ENCODE measurements around the gene FAM89B. TPM values are rescaled to one million over a fixed set of nuclear protein-coding genes. Genes with fewer than 3 reads are reported as not detected.

The FAM89B gene
- total RNA-seq, 2 donors from 2014 or later: 41.2 to 44.4 TPM

DNA sequence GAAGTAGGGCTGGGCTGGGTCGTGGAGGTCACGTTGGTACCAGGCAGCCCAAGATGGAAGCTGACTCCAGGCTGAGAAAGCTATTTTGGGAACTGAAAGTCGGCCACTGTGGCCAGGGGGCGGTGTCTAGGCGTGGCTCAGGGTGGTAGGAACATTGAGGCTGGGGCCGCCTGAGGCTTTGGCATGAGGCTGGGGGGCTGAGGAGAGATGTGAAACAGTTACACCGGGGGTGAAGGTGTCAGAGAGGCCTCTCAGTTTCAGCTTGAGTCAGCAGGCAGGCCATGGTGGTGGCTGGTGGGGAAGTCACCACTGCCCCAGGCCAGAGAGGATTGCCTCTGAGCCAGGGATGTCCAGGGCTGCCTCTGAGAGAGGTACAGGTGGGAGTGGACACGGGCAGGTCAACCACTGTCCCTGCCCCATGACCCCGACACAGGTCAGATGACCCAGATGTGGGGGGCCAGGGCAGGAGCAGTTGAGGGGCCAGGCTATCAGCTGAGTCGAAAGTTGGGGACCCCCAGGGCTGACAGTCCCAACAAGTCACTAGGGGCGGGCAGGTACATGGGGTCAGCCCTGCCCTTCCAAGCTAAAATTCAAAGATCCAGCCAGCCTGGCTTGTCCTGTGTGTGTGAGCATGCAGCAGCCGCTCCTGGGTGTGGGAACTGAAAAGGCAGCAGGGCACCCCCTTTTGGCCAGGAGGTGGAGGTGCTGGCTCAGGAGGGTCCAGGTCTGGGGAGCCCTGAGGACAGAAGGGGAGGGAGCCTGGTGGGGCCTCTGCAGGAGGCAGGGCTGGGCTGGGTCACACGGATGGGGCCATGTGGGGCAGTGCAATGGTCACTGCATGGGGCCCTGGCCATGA lies 16.1 kb downstream of the FAM89B start:
- H3K9me3 ChIP-seq (ENCODE audit: control insufficient read depth, low read length, poor library complexity, severe bottlenecking): no peaks in the 10 kb centered on the region
- peak; percentile 90 for ATAC-seq
- peaks cover under 1% of the 10 kb centered on the region for H3K36me3 Mint-ChIP-seq (ENCODE audit: low read depth)
- peak overlapping the region; percentile 87 for H3K27ac Mint-ChIP-seq
- peak overlapping the region; percentile 70 for H3K4me3 Mint-ChIP-seq
- peaks cover 23% of the 10 kb centered on the region for H3K4me1 Mint-ChIP-seq
- DNase-seq: peak; percentile 54 to 68 (median 66)
- H3K27me3 Mint-ChIP-seq: no peaks in the 10 kb centered on the region

DNA sequence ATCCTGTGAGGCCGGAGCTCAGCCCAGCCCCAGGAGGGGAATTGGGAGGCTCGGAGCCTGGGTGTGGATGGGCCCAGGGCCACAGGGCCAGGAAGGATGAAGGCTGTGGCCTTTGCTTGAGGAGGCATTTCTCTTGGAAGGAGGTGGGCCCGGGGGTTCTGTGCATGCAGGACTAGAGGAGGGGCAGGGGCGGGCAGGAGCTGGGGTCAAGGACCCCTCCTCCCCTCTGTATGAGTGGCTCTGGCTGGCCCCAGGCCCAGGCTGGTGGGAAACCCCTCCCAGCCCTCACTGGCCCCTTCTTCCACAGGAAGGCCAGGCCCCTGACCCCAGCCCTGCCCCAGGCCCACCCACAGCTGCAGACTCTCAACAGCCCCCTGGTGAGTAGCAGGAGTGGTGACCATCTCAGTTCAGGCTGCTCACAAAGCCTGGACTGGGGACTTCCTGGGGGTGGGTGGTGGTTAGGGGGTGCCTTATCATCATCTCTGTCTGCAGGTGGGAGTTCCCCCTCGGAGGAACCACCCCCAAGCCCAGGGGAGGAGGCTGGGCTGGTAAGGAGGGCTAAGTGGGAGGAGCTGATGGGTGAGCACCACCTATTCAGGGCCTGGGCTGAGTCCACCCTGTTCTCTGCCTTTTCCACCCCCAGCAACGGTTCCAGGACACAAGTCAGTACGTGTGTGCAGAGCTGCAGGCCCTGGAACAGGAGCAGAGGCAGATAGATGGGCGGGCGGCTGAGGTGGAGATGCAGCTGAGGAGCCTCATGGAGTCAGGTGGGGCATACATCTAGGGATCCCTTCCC lies 17.3 kb downstream of the FAM89B start:
- H3K27me3 Mint-ChIP-seq: no peaks in the 10 kb centered on the region
- ATAC-seq (peak; percentile 57), DNase-seq (no peak)
- no peak overlapping the region for H3K27ac Mint-ChIP-seq
- H3K9me3 ChIP-seq (ENCODE audit: control insufficient read depth, low read length, poor library complexity, severe bottlenecking): no peaks in the 10 kb centered on the region
- peaks cover 21% of the 10 kb centered on the region for H3K4me1 Mint-ChIP-seq
- no peaks in the 10 kb centered on the region for H3K36me3 Mint-ChIP-seq (ENCODE audit: low read depth)
- no peak overlapping the region for H3K4me3 Mint-ChIP-seq

DNA sequence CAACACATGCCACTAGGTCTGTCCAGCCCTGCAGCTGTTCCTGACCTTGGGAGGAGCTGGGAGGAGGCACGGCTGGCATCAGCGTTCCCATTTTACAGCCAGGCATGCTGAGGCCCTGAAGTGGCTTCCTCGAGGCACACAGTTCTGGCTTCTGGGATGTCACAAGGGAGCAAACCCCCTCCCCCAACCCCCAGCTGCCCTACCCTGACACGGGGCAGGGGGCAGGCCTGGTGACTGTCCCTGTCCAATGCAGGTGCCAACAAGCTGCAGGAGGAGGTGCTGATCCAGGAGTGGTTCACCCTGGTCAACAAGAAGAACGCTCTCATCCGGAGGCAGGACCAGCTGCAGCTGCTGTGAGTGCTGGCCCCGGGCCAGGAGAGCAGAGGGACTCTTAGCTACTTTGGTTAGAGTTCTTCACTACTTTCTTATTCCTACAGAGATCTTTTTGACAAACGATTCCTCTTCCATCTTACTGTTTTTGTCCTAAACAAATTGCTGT lies 18.0 kb downstream of the FAM89B start:
- no peaks in the 10 kb centered on the region for H3K36me3 Mint-ChIP-seq (ENCODE audit: low read depth)
- no peak overlapping the region for H3K4me3 Mint-ChIP-seq
- H3K27ac Mint-ChIP-seq: no peak overlapping the region
- H3K27me3 Mint-ChIP-seq: no peaks in the 10 kb centered on the region
- peaks cover 27% of the 10 kb centered on the region for H3K4me1 Mint-ChIP-seq
- no peaks in the 10 kb centered on the region for H3K9me3 ChIP-seq (ENCODE audit: control insufficient read depth, low read length, poor library complexity, severe bottlenecking)
- DNase-seq (no peak), ATAC-seq (no peak)

- DNase-seq (no peak), ATAC-seq (no peak)
- H3K36me3 Mint-ChIP-seq (ENCODE audit: low read depth): no peaks in the 10 kb centered on the region
- H3K4me1 Mint-ChIP-seq: peaks cover 26% of the 10 kb centered on the region
- no peak overlapping the region for H3K4me3 Mint-ChIP-seq
- no peaks in the 10 kb centered on the region for H3K9me3 ChIP-seq (ENCODE audit: control insufficient read depth, low read length, poor library complexity, severe bottlenecking)
- no peak overlapping the region for H3K27ac Mint-ChIP-seq
- no peaks in the 10 kb centered on the region for H3K27me3 Mint-ChIP-seq
Observed at GRCh38 chr11:65591939-65592857, 19.9 kb downstream of the FAM89B start.

DNA sequence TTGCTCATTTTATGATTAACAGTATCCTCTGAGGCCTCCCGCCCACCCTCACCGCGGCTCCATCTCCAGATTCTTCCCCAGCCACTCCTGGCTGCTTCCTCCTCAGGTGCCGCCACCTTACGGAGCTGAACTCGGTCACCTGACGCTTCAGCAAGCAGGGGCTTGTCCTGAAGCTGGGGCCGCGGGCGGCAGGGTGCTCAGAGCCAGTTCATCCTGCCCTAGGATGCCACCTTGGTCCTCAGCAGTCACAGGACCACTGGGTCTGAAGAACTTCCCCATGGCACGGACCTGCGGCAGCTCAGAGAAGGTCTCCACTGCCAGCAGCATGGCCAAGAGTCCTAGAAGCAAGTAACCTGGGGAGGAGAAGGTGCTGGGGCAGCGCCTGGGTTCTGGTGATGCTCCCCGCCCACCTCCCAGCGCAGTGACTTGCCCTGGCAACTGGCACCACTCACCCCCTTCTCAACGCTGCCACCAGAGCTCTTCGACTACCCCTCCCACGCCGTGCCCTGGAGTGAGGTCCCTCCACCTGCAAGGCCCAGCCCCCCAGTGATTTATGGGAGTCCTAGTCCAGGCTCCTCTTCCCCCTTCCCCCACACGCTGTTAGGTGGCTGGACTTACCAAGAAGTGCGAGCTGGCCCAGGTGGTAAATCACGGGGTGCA lies 20.6 kb downstream of the FAM89B start:
- H3K27me3 Mint-ChIP-seq: no peaks in the 10 kb centered on the region
- no peak overlapping the region for H3K4me3 Mint-ChIP-seq
- H3K27ac Mint-ChIP-seq: no peak overlapping the region
- no peak for ATAC-seq
- no peaks in the 10 kb centered on the region for H3K36me3 Mint-ChIP-seq (ENCODE audit: low read depth)
- H3K4me1 Mint-ChIP-seq: peaks cover 21% of the 10 kb centered on the region
- H3K9me3 ChIP-seq (ENCODE audit: control insufficient read depth, low read length, poor library complexity, severe bottlenecking): no peaks in the 10 kb centered on the region
- DNase-seq: no peak

DNA sequence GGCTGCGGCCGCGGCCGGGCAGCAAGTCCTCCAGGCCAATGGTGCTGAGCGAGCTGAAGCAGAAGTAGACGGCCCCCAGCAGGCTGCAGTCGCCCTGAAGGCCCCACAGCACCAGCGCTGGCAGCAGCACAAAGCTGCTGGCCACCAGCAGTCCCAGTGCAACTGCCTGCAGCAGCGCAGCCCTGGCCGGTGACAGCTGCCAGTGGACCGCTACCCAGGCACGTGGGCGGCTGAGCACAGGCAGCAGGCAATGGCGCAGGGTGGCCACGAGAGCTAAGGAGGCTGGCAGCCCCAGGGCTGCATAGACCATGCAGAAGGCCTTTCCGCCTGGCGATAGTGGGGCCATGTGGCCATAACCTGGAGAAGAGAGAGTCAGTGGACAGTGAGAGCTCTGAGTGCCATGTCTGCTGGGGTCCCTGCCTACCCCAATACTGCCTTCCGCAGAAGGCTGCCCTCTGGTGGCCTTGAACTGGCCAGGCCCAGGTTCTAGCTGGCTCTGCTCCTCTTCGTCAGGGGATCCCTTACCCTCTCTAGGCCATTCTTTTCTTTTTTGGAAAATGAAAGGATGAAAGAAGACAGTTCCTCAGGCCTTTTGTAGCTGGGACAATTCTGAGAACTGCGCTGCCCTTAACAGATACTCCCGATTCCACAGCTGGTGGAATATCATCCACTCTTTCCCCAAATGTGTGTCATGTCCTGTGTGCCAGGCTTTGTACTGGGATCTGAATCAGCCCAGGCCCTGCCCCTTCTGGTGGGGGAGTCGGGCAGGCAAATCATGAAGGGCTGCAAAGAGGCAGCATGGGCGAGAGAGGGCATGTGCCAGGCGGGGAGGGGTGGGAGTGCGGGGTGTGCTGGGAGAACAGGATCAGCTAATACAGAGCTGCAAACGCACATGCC lies 21.4 kb downstream of the FAM89B start:
- DNase-seq (no peak), ATAC-seq (peak; percentile 46)
- no peak overlapping the region for H3K4me3 Mint-ChIP-seq
- peaks cover 14% of the 10 kb centered on the region for H3K4me1 Mint-ChIP-seq
- H3K27ac Mint-ChIP-seq: peak overlapping the region; percentile 6
- no peaks in the 10 kb centered on the region for H3K27me3 Mint-ChIP-seq
- no peaks in the 10 kb centered on the region for H3K36me3 Mint-ChIP-seq (ENCODE audit: low read depth)
- H3K9me3 ChIP-seq (ENCODE audit: control insufficient read depth, low read length, poor library complexity, severe bottlenecking): no peaks in the 10 kb centered on the region

DNA sequence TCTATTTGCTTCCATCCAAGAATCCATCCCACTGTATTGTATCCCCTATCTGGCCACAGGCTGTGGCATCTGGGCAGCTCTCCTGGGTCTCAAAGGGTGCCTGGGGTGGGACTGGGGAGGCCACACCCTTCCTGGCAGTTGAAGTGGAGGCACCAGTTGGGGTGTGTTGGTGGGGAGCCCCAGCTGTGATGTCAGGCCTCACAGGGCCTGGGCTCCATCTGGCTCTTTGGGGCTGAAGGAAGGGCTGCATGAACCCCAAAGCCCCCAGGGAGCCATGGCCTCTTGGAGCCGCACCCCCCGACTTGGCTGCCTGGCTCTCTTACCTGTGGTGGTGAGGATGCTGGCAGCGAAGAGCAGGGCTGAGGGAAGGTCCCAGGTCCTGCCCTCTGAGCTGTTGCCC lies 22.8 kb downstream of the FAM89B start:
- peaks cover 10% of the 10 kb centered on the region for H3K4me1 Mint-ChIP-seq
- no peaks in the 10 kb centered on the region for H3K9me3 ChIP-seq (ENCODE audit: control insufficient read depth, low read length, poor library complexity, severe bottlenecking)
- no peaks in the 10 kb centered on the region for H3K36me3 Mint-ChIP-seq (ENCODE audit: low read depth)
- ATAC-seq (peak; percentile 31), DNase-seq (no peak)
- no peak overlapping the region for H3K4me3 Mint-ChIP-seq
- no peaks in the 10 kb centered on the region for H3K27me3 Mint-ChIP-seq
- H3K27ac Mint-ChIP-seq: peak overlapping the region; percentile 86

DNA sequence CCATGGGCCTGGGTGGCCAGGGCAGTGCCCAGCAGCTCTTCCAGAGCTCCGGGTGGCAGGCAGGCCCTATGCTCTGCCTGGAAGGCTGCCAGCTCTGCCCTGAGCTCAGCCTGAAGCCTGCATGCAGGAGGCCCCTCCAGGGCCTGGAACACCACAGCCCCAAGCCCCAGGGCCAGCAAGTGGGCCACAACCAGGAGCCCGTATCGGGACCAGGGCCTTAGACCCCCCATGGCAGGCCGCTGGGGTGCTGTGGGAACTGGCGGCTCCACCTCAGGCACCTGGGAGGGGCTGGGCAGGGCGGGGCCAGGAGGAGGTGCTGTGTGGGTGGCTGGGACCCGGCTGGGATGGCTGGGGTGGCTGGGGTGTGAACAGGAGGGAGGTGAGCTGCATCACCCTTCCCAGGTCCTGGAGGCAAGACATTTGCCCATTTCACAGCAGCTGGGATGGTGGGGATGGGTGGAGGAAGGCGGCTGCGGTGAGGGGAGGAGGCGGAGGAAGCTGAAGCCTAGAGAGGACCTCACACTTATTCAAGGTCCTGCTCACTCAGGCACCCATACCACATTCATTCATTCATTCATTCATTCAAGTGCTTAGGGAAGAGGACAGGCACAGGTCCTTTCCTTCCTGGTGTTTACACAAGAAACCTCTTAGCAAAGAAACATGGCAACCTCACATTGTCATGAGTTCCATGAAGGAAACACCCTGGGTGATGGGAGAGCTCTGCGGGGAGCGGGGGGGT lies 23.4 kb downstream of the FAM89B start, which contains the start of gene KCNK7:
Gene KCNK7, minus strand, starts transcription at position 258 of the 739 bp plus-strand sequence. Its CDS starts 28 bp downstream, at position 230.
- peak; percentile 18 for ATAC-seq
- H3K4me3 Mint-ChIP-seq: peak within 1 kb of the TSS; percentile 55
- peaks cover 10% of the 10 kb centered on the region for H3K4me1 Mint-ChIP-seq

GRCh38 chr11:65596520-65596919 lies 24.2 kb downstream of the FAM89B start:
- no peak overlapping the region for H3K4me3 Mint-ChIP-seq
- DNase-seq (no peak), ATAC-seq (no peak)
- H3K27me3 Mint-ChIP-seq: no peaks in the 10 kb centered on the region
- H3K9me3 ChIP-seq (ENCODE audit: control insufficient read depth, low read length, poor library complexity, severe bottlenecking): no peaks in the 10 kb centered on the region
- no peaks in the 10 kb centered on the region for H3K36me3 Mint-ChIP-seq (ENCODE audit: low read depth)
- H3K27ac Mint-ChIP-seq: peak overlapping the region; percentile 56
- H3K4me1 Mint-ChIP-seq: peaks cover 10% of the 10 kb centered on the region

More for the DNA sequence above, 23.4 kb downstream of the FAM89B start, which contains the start of gene KCNK7:
- Mint-ChIP-seq H3K27me3 (no peaks in the 10 kb centered on the region), H3K36me3 (ENCODE audit: low read depth) (no peaks in the 10 kb centered on the region), H3K27ac (peak within 1 kb of the TSS; percentile 86)
- no peak for DNase-seq
- H3K9me3 ChIP-seq (ENCODE audit: control insufficient read depth, low read length, poor library complexity, severe bottlenecking): no peaks in the 10 kb centered on the region

DNA sequence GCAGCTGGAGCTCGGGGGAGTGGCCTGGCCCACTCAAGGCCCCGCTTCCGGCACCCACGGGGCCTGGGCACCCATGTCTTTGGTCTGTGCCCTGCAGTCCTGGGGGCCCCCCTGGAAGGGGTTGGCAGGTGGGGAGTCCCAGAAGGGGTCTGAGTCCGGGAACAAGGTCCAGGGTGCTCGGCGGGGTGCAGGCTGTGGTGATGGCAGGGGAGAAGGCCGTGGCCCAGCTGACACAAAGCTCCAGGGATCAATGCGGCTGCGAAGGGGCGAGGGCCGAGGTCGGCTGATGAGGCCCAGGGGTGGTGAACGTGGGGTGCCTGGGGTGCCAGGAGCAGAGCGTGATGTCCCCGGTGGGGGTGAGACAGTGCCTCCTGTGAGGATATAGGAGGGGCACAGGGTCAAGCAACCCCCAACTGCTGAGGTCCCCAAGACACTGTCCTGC lies 25.9 kb downstream of the FAM89B start:
- H3K27me3 Mint-ChIP-seq: no peaks in the 10 kb centered on the region
- H3K36me3 Mint-ChIP-seq (ENCODE audit: low read depth): no peaks in the 10 kb centered on the region
- peaks cover 10% of the 10 kb centered on the region for H3K4me1 Mint-ChIP-seq
- DNase-seq (no peak), ATAC-seq (no peak)
- no peak overlapping the region for H3K27ac Mint-ChIP-seq
- no peak overlapping the region for H3K4me3 Mint-ChIP-seq
- no peaks in the 10 kb centered on the region for H3K9me3 ChIP-seq (ENCODE audit: control insufficient read depth, low read length, poor library complexity, severe bottlenecking)
